Measurements from ENCODE around the gene APOBEC3F. TPM values are rescaled to one million over a fixed set of nuclear protein-coding genes. Genes with fewer than 3 reads are reported as not detected.
"Not testable (repeated sequence)": the region's sequence is repeated elsewhere in the genome, so short reads cannot be mapped to it uniquely, and the experiment has no call there.

APOBEC3F gene
- total and polyA plus RNA-seq, 10 of the 15 experiments (the other 5 are each of a cell fraction or from before 2014, with no cell fraction given) = 7.4 to 29.1 (median 12.8) TPM

GRCh38 chr22:39043063-39043462 is 2.4 kb downstream of the APOBEC3F start:
- H4K20me1 ChIP-seq (ENCODE audit: control insufficient read depth, insufficient read depth); ATAC-seq; BruUV-seq (replicated peaks); H3K4me1 ChIP-seq (ENCODE audit: control insufficient read depth, insufficient read depth, low read length); H3K36me3 ChIP-seq (ENCODE audit: control insufficient read depth in 2 of 2, insufficient read depth in 2 of 2, low read length in 1 of 2); H2AFZ ChIP-seq (ENCODE audit: control insufficient read depth, low read depth, low read length); H3K9me3 ChIP-seq (replicated peaks; ENCODE audit: control insufficient read depth, insufficient read depth, low read length); CTCF ChIA-PET; RAD21 ChIA-PET (ENCODE audit: unreplicated experiment); H3K4me3 ChIP-seq; FAIRE-seq; H3K4me2 ChIP-seq (ENCODE audit: control insufficient read depth, insufficient read depth); intact Hi-C loops (cut with micrococcal nuclease; ENCODE audit: unreplicated experiment); in situ Hi-C loops (cut with MboI); DNase-seq (ENCODE audit: low read depth, low spot score); H3K9ac ChIP-seq (ENCODE audit: control insufficient read depth, insufficient read depth, low read length); H3K27ac ChIP-seq (ENCODE audit: control insufficient read depth, insufficient read depth); H3K27me3 ChIP-seq (replicated peaks in 1 of 2; ENCODE audit: control insufficient read depth in 2 of 2, insufficient read depth in 2 of 2, low read length in 1 of 2): not testable (repeated sequence)
- ChIA-PET SMC1A (ENCODE audit: uncharacterized antibody, unreplicated experiment) (interaction anchor here (1.0 kb wide), 1 partner anchor 37 kb away, joined by 4 read pairs; no protein-coding TSS in a partner anchor), POLR2A (interaction anchor here (1.9 kb wide), 1 partner anchor 21 kb away, joined by 5 read pairs; no protein-coding TSS in a partner anchor)
- WGBS (ENCODE audit: insufficient coverage, insufficient replicate concordance, low lambda C conversion rate, missing lambda C conversion rate) = 98% methylated on average over 16 of the region's 18 CpGs
- H3K79me2 ChIP-seq (ENCODE audit: control insufficient read depth, insufficient read depth, low read length) = peaks cover 17% of the 10 kb centered on the region

GRCh38 chr22:39045136-39045535 is 4.5 kb downstream of the APOBEC3F start:
- H2AFZ ChIP-seq (ENCODE audit: control insufficient read depth, low read depth, low read length); H4K20me1 ChIP-seq (ENCODE audit: control insufficient read depth, insufficient read depth); FAIRE-seq; in situ Hi-C loops (cut with MboI); intact Hi-C loops (cut with micrococcal nuclease; ENCODE audit: unreplicated experiment); H3K4me2 ChIP-seq (ENCODE audit: control insufficient read depth, insufficient read depth); H3K9ac ChIP-seq (ENCODE audit: control insufficient read depth, insufficient read depth, low read length); DNase-seq (ENCODE audit: low read depth, low spot score); ATAC-seq; POLR2A ChIA-PET; H3K4me3 ChIP-seq; CTCF ChIA-PET; H3K9me3 ChIP-seq (replicated peaks; ENCODE audit: control insufficient read depth, insufficient read depth, low read length); RAD21 ChIA-PET (ENCODE audit: unreplicated experiment); H3K27me3 ChIP-seq (replicated peaks in 1 of 2; ENCODE audit: control insufficient read depth in 2 of 2, insufficient read depth in 2 of 2, low read length in 1 of 2); SMC1A ChIA-PET (ENCODE audit: uncharacterized antibody, unreplicated experiment); BruUV-seq (replicated peaks); H3K36me3 ChIP-seq (ENCODE audit: control insufficient read depth in 2 of 2, insufficient read depth in 2 of 2, low read length in 1 of 2); H3K27ac ChIP-seq (ENCODE audit: control insufficient read depth, insufficient read depth); H3K4me1 ChIP-seq (ENCODE audit: control insufficient read depth, insufficient read depth, low read length): not testable (repeated sequence)
- 84% methylated on average over 14 of the region's 14 CpGs for WGBS (ENCODE audit: insufficient coverage, insufficient replicate concordance, low lambda C conversion rate, missing lambda C conversion rate)
- peaks cover 17% of the 10 kb centered on the region for H3K79me2 ChIP-seq (ENCODE audit: control insufficient read depth, insufficient read depth, low read length)

GRCh38 chr22:39049486-39049885 is 8.8 kb downstream of the APOBEC3F start:
- H3K4me2 ChIP-seq (ENCODE audit: control insufficient read depth, insufficient read depth); ATAC-seq: not testable (repeated sequence)

GRCh38 chr22:39051844-39052495 is 11.3 kb downstream of the APOBEC3F start:
- DNase-seq (ENCODE audit: low read depth, low spot score); H3K4me3 ChIP-seq; FAIRE-seq; H3K27me3 ChIP-seq (replicated peaks in 1 of 2; ENCODE audit: control insufficient read depth in 2 of 2, insufficient read depth in 2 of 2, low read length in 1 of 2); intact Hi-C loops (cut with micrococcal nuclease; ENCODE audit: unreplicated experiment); H3K27ac ChIP-seq (ENCODE audit: control insufficient read depth, insufficient read depth); H3K4me1 ChIP-seq (ENCODE audit: control insufficient read depth, insufficient read depth, low read length); RAD21 ChIA-PET (ENCODE audit: unreplicated experiment); H3K9me3 ChIP-seq (replicated peaks; ENCODE audit: control insufficient read depth, insufficient read depth, low read length); CTCF ChIA-PET; in situ Hi-C loops (cut with MboI); BruUV-seq (replicated peaks); H2AFZ ChIP-seq (ENCODE audit: control insufficient read depth, low read depth, low read length); H3K4me2 ChIP-seq (ENCODE audit: control insufficient read depth, insufficient read depth); H3K79me2 ChIP-seq (ENCODE audit: control insufficient read depth, insufficient read depth, low read length); SMC1A ChIA-PET (ENCODE audit: uncharacterized antibody, unreplicated experiment); ATAC-seq; H4K20me1 ChIP-seq (ENCODE audit: control insufficient read depth, insufficient read depth); H3K9ac ChIP-seq (ENCODE audit: control insufficient read depth, insufficient read depth, low read length); H3K36me3 ChIP-seq (ENCODE audit: control insufficient read depth in 2 of 2, insufficient read depth in 2 of 2, low read length in 1 of 2): not testable (repeated sequence)
- 95% methylated on average over 13 of the region's 18 CpGs for WGBS (ENCODE audit: insufficient coverage, insufficient replicate concordance, low lambda C conversion rate, missing lambda C conversion rate)
- POLR2A ChIA-PET = interaction anchor here (0.8 kb wide), 1 partner anchor 841 kb away, joined by 3 read pairs; no protein-coding TSS in a partner anchor

More at GRCh38 chr22:39049486-39049885, 8.8 kb downstream of the APOBEC3F start:
- H3K9me3 ChIP-seq (replicated peaks; ENCODE audit: control insufficient read depth, insufficient read depth, low read length); H3K4me1 ChIP-seq (ENCODE audit: control insufficient read depth, insufficient read depth, low read length); BruUV-seq (replicated peaks); H3K27ac ChIP-seq (ENCODE audit: control insufficient read depth, insufficient read depth); H3K9ac ChIP-seq (ENCODE audit: control insufficient read depth, insufficient read depth, low read length); FAIRE-seq; H4K20me1 ChIP-seq (ENCODE audit: control insufficient read depth, insufficient read depth); H3K79me2 ChIP-seq (ENCODE audit: control insufficient read depth, insufficient read depth, low read length); H3K36me3 ChIP-seq (ENCODE audit: control insufficient read depth in 2 of 2, insufficient read depth in 2 of 2, low read length in 1 of 2); H3K4me3 ChIP-seq; H3K27me3 ChIP-seq (replicated peaks in 1 of 2; ENCODE audit: control insufficient read depth in 2 of 2, insufficient read depth in 2 of 2, low read length in 1 of 2); intact Hi-C loops (cut with micrococcal nuclease; ENCODE audit: unreplicated experiment); in situ Hi-C loops (cut with MboI); DNase-seq (ENCODE audit: low read depth, low spot score); H2AFZ ChIP-seq (ENCODE audit: control insufficient read depth, low read depth, low read length): not testable (repeated sequence)
- ChIA-PET SMC1A (ENCODE audit: uncharacterized antibody, unreplicated experiment) (interaction anchor here (1.2 to 1.3 kb wide), 2 partner anchors 49 to 71 kb away, joined by 3 read pairs; no protein-coding TSS in a partner anchor), RAD21 (ENCODE audit: unreplicated experiment) (interaction anchor here (0.6 to 1.2 kb wide), 3 partner anchors 49 to 156 kb away, joined by 3 to 4 read pairs (median 3); no protein-coding TSS in a partner anchor), CTCF (interaction anchor here (0.6 to 1.2 kb wide), 4 partner anchors 19 to 122 kb away, joined by 3 to 4 read pairs (median 3); no protein-coding TSS in a partner anchor), POLR2A (interaction anchor here (0.7 kb wide), 3 partner anchors 36 to 846 kb away, joined by 4 to 6 read pairs (median 4); no protein-coding TSS in a partner anchor)
- 85% methylated on average over 5 of the region's 7 CpGs for WGBS (ENCODE audit: insufficient coverage, insufficient replicate concordance, low lambda C conversion rate, missing lambda C conversion rate)
